Parathyroid adenoma (tissue), 2 donors: ENCODE data around the gene HOXD10.

ENCODE experiments used
- H2AFZ ChIP-seq: fragments of 300-600 bp; sonication (generic); one replicate; pipeline ENCODE4 v1.7.0; 2017; ENCODE audit warnings: antibody characterized with exemption, mild to moderate bottlenecking
- H3K27ac ChIP-seq: fragments of 300-600 bp; sonication (generic); one replicate; pipeline ENCODE4 v1.7.0; 2017
- H3K27me3 ChIP-seq: fragments of 300-600 bp; sonication (generic); one replicate; pipeline ENCODE4 v1.7.0; 2017; ENCODE audit warnings: low read length; ENCODE audit not compliant: control insufficient read depth, insufficient read depth
- H3K36me3 ChIP-seq: fragments of 300-600 bp; sonication (generic); one replicate; pipeline ENCODE4 v1.7.0; 2017; ENCODE audit warnings: low read length; ENCODE audit not compliant: control insufficient read depth, insufficient read depth
- H3K4me1 ChIP-seq: fragments of 300-600 bp; sonication (generic); one replicate; pipeline ENCODE4 v1.7.0; 2017; ENCODE audit warnings: control low read depth
- H3K4me2 ChIP-seq: fragments of 300-600 bp; sonication (generic); one replicate; pipeline ENCODE4 v1.7.0; 2017; ENCODE audit warnings: low read length
- H3K4me3 ChIP-seq: fragments of 300-600 bp; sonication (generic); one replicate; pipeline ENCODE4 v1.7.0; 2017; ENCODE audit warnings: low read depth, low read length
- H3K79me2 ChIP-seq: fragments of 300-600 bp; sonication (generic); one replicate; pipeline ENCODE4 v1.7.0; 2017; ENCODE audit warnings: control low read depth
- H3K9ac ChIP-seq: fragments of 300-600 bp; sonication (generic); one replicate; pipeline ENCODE4 v1.7.0; 2017; ENCODE audit warnings: mild to moderate bottlenecking
- H3K9me3 ChIP-seq: fragments of 300-600 bp; sonication (generic); one replicate; pipeline ENCODE4 v1.7.0; 2017; ENCODE audit warnings: low read length; ENCODE audit not compliant: control insufficient read depth
- CTCF ChIP-seq: fragments of 300-600 bp; sonication (generic); IDR thresholded peaks from one replicate; pipeline ENCODE4 v1.7.0; 2017; ENCODE audit warnings: antibody characterized with exemption, mild to moderate bottlenecking
- donor health status: primary hyperparathyroidism.

Gene HOXD10

GRCh38 chr2:176115883-176116813 is at the start of gene HOXD10:
HOXD10 (plus strand) TSS chr2:176116778; CDS start chr2:176116834, 56 bp downstream.
- H3K4me3 ChIP-seq = no peak within 1 kb of the TSS

GRCh38 chr2:176067589-176068418 is 48.8 kb upstream of the HOXD10 start:
- no peak overlapping the region for H3K9ac ChIP-seq
- H3K36me3 ChIP-seq = no peaks in the 10 kb centered on the region
- peaks cover 18% of the 10 kb centered on the region for H3K27me3 ChIP-seq
- no peak overlapping the region for H3K27ac ChIP-seq
- no peak for TF ChIP-seq CTCF
- peak overlapping the region; percentile 45 for H3K4me3 ChIP-seq
- H3K79me2 ChIP-seq = no peaks in the 10 kb centered on the region
- H3K9me3 ChIP-seq = no peaks in the 10 kb centered on the region
- no peaks in the 10 kb centered on the region for H3K4me1 ChIP-seq
- no peak overlapping the region for H2AFZ ChIP-seq
- peak overlapping the region; percentile 67 for H3K4me2 ChIP-seq

More at GRCh38 chr2:176115883-176116813, at the start of gene HOXD10:
- Histone ChIP-seq H2AFZ (no peak within 1 kb of the TSS), H3K36me3 (no peaks in the 10 kb centered on the region), H3K79me2 (no peaks in the 10 kb centered on the region), H3K9me3 (no peaks in the 10 kb centered on the region), H3K4me2 (no peak within 1 kb of the TSS), H3K27me3 (peaks cover 34% of the 10 kb centered on the region), H3K27ac (no peak within 1 kb of the TSS), H3K4me1 (no peaks in the 10 kb centered on the region), H3K9ac (no peak within 1 kb of the TSS)
- no peak for TF ChIP-seq CTCF

- no peak overlapping the region for H3K9ac ChIP-seq
- no peaks in the 10 kb centered on the region for H3K36me3 ChIP-seq
- H3K79me2 ChIP-seq = no peaks in the 10 kb centered on the region
- no peak for TF ChIP-seq CTCF
- no peak overlapping the region for H2AFZ ChIP-seq
- H3K4me3 ChIP-seq = no peak overlapping the region
- H3K27ac ChIP-seq = no peak overlapping the region
- H3K27me3 ChIP-seq = peaks cover 18% of the 10 kb centered on the region
- H3K4me2 ChIP-seq = no peak overlapping the region
- H3K9me3 ChIP-seq = no peaks in the 10 kb centered on the region
- H3K4me1 ChIP-seq = no peaks in the 10 kb centered on the region
Measured at GRCh38 chr2:176068419-176068832, 48.2 kb upstream of the HOXD10 start.

DNA sequence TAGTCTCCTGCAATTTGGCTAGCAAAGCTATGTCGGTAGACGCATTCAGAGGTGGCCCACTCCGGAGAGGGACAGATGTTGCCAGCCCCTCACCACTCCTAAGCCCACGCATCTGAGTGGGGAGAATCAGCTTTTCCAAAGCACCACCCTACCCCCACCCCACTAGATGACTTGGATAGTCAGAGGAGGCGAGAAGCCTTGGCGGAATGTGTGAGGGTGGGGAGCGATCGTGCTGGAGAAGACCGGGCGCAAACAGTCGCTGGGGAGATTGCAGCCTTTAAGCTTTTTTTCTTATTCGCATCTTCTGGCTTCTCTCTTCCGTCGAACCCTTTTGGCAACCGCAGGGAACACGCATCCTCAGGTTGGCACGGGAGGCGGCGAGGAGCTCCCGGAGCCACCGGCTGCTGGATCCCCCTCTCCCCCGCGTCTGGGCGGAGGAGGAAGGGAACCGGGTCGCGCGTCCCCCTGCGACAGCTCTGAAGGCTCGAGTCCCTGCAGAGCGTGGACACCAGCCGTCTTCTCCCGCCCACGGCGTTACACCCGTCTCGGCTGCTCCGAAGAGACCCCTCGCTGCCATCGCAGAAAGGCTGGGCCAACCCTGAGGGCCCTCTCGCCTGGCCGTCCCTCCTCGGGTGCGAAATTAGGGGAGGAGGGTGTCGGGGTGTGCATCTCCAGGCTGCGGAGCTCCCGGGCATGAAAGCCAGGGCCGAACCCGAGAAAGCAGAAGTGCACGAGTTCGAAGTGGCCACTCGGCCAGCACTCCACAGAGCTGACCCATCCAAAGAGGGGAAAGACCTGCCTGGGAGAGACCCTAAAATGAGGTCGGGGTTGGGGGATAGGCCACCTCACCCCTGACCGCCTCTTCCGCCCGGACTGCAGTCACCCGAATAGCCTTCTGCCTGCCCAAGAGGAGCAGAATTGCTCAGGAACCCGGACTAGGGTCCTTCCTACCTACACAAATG is 45.0 kb upstream of the HOXD10 start:
- Histone ChIP-seq H3K4me3 (no peak overlapping the region), H3K9me3 (no peaks in the 10 kb centered on the region), H3K27me3 (peaks cover 31% of the 10 kb centered on the region), H2AFZ (no peak overlapping the region), H3K4me1 (no peaks in the 10 kb centered on the region), H3K27ac (no peak overlapping the region), H3K4me2 (no peak overlapping the region), H3K36me3 (no peaks in the 10 kb centered on the region), H3K9ac (no peak overlapping the region), H3K79me2 (no peaks in the 10 kb centered on the region)
- no peak for TF ChIP-seq CTCF
